HG02938 (cell line): Measurements from ENCODE around the gene GRAPL.
"Not testable (repeated sequence)": the region's sequence is repeated elsewhere in the genome, so short reads cannot be mapped to it uniquely, and the experiment has no call there.

Source experiments
- ATAC-seq: cut with Tn5 transposase; IDR thresholded peaks from one replicate; pipeline ENCODE4 v1.9.1; 2021; ENCODE audit warnings: mild to moderate bottlenecking, moderate library complexity; ENCODE audit not compliant: unreplicated experiment

The GRAPL gene

GRCh38 chr17:19127148-19127980 is at the start of gene GRAPL:
GRAPL (plus strand) TSS chr17:19127589; CDS start chr17:19127620, 31 bp downstream.
- ATAC-seq, result not testable (repeated sequence)

- ATAC-seq, result not testable (repeated sequence)
Measured at GRCh38 chr17:19088804-19089685, 38.3 kb upstream of the GRAPL start.

- not testable (repeated sequence) for ATAC-seq
Measured at GRCh38 chr17:19090058-19090772, 37.2 kb upstream of the GRAPL start.

GRCh38 chr17:19092737-19093683 is 34.4 kb upstream of the GRAPL start:
- ATAC-seq, result not testable (repeated sequence)

- ATAC-seq, result not testable (repeated sequence)
Measured at GRCh38 chr17:19093684-19094438, 33.5 kb upstream of the GRAPL start.

- ATAC-seq, result not testable (repeated sequence)
Measured at GRCh38 chr17:19108517-19108916, 18.9 kb upstream of the GRAPL start.

- ATAC-seq, result peak; percentile 24
Measured at GRCh38 chr17:19110189-19111097, 16.9 kb upstream of the GRAPL start.

GRCh38 chr17:19111111-19111711 is 16.2 kb upstream of the GRAPL start:
- ATAC-seq, result peak; percentile 44

- ATAC-seq, result peak; percentile 46
Measured at GRCh38 chr17:19111801-19112458, 15.5 kb upstream of the GRAPL start.

- ATAC-seq, result not testable (repeated sequence)
Measured at GRCh38 chr17:19112459-19112826, 14.9 kb upstream of the GRAPL start.

- not testable (repeated sequence) for ATAC-seq
Measured at GRCh38 chr17:19118695-19119094, 8.7 kb upstream of the GRAPL start.

GRCh38 chr17:19125289-19125688 is 2.1 kb upstream of the GRAPL start:
- not testable (repeated sequence) for ATAC-seq

- not testable (repeated sequence) for ATAC-seq
Measured at GRCh38 chr17:19129500-19129899, 2.1 kb downstream of the GRAPL start.

- not testable (repeated sequence) for ATAC-seq
Measured at GRCh38 chr17:19131108-19131507, 3.7 kb downstream of the GRAPL start.

- ATAC-seq, result not testable (repeated sequence)
Measured at GRCh38 chr17:19131772-19132171, 4.4 kb downstream of the GRAPL start.

GRCh38 chr17:19133793-19134192 is 6.4 kb downstream of the GRAPL start:
- ATAC-seq, result not testable (repeated sequence)

- not testable (repeated sequence) for ATAC-seq
Measured at GRCh38 chr17:19135391-19135790, 8.0 kb downstream of the GRAPL start.
